Vagina (tissue), 2 donors: ENCODE measurements around the gene MXD4. TPM values are rescaled to one million over a fixed set of nuclear protein-coding genes. Genes with fewer than 3 reads are reported as not detected.
A peak's percentile ranks its signal among the peaks of the same experiment; 100 is the strongest.

Experiments
- DNase-seq, 2 donors: peaks; one replicate each; pipeline ENCODE4 v3.0.0-alpha.2; 2017; ENCODE audit errors: extremely low spot score in 2 of 2
- H3K27ac ChIP-seq: fragments of 200-600 bp; sonication (generic); one replicate; pipeline ENCODE4 v1.5.1; 2019
- H3K27me3 ChIP-seq: fragments of 200-600 bp; sonication (generic); one replicate; pipeline ENCODE4 v1.5.1; 2019
- H3K36me3 ChIP-seq, 2 donors: fragments of 200-600 bp; sonication (generic); one replicate each; pipeline ENCODE4 v1.5.1; 2017 to 2019
- H3K4me1 ChIP-seq: fragments of 200-600 bp; sonication (generic); one replicate; pipeline ENCODE4 v1.5.1; 2019
- H3K4me3 ChIP-seq, 2 donors: fragments of 200-600 bp; sonication (generic); 1 replicate in 1 of 2; 2 replicates in 1 of 2; pipeline ENCODE4 v1.5.1; 2016 to 2019
- H3K9me3 ChIP-seq: fragments of 200-600 bp; sonication (generic); one replicate; pipeline ENCODE4 v1.5.1; 2019
- POLR2A ChIP-seq, 2 donors: fragments of 450-650 bp; IDR thresholded peaks; one replicate each; pipeline ENCODE4 v1.6.1; 2017; ENCODE audit warnings: antibody characterized with exemption in 2 of 2, mild to moderate bottlenecking in 2 of 2, moderate library complexity in 2 of 2
- POLR2AphosphoS5 ChIP-seq, 2 donors: sonication (generic); formaldehyde crosslinking; IDR thresholded peaks; one replicate each; pipeline ENCODE4 v1.9.0; 2017; ENCODE audit warnings: antibody characterized with exemption in 2 of 2, mild to moderate bottlenecking in 2 of 2, low read depth in 1 of 2; ENCODE audit not compliant: insufficient read depth in 1 of 2
- intact Hi-C: fragments of 100-400 bp; cut with DNase I; formaldehyde crosslinking; loops from one replicate; pipeline ENCODE4 v1.15.1; 2023
- total RNA-seq: library from RNA; depleted of rRNA; stranded (reverse); fragments of >200 nt; gene quantifications from one replicate; pipeline ENCODE4 v1.2.3, GENCODE V29; 2016
- TF ChIP-seq, protein P1 (sequence below), 3 experiments: fragments of 450-650 bp in 2 of 3; fragments of 200-600 bp in 1 of 3; sonication (generic) in 1 of 3; IDR thresholded peaks; one replicate each; pipeline ENCODE4 v1.5.1; 2017 to 2019; ENCODE audit warnings: antibody characterized with exemption in 3 of 3, mild to moderate bottlenecking in 2 of 3, moderate library complexity in 2 of 3

Gene MXD4
- total RNA-seq, 1 donor from 2014 or later: 27.5 TPM

- Histone ChIP-seq H3K4me1 (peaks cover 34% of the 10 kb centered on the region), H3K9me3 (no peaks in the 10 kb centered on the region), H3K4me3 (no peak overlapping the region), H3K27me3 (no peaks in the 10 kb centered on the region), H3K27ac (peak overlapping the region; percentile 37), H3K36me3 (peaks cover 0 to 18% of the 10 kb centered on the region in 2 donors)
- intact Hi-C loops: no loop called here
- peak in 1 of 2 donors; percentile 96 for DNase-seq
- TF ChIP-seq POLR2AphosphoS5 (IDR thresholded peaks at IDR 0.05; ENCODE audit: insufficient read depth in 1 of 2, low read depth in 1 of 2) (no peak), POLR2A (IDR thresholded peaks at IDR 0.05) (no peak)
- TF ChIP-seq, protein P1, sequence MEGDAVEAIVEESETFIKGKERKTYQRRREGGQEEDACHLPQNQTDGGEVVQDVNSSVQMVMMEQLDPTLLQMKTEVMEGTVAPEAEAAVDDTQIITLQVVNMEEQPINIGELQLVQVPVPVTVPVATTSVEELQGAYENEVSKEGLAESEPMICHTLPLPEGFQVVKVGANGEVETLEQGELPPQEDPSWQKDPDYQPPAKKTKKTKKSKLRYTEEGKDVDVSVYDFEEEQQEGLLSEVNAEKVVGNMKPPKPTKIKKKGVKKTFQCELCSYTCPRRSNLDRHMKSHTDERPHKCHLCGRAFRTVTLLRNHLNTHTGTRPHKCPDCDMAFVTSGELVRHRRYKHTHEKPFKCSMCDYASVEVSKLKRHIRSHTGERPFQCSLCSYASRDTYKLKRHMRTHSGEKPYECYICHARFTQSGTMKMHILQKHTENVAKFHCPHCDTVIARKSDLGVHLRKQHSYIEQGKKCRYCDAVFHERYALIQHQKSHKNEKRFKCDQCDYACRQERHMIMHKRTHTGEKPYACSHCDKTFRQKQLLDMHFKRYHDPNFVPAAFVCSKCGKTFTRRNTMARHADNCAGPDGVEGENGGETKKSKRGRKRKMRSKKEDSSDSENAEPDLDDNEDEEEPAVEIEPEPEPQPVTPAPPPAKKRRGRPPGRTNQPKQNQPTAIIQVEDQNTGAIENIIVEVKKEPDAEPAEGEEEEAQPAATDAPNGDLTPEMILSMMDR (IDR thresholded peaks at IDR 0.05): no peak
These were observed 16.7 kb downstream of the MXD4 start for GRCh38 chr4:2245057-2245786.

DNA sequence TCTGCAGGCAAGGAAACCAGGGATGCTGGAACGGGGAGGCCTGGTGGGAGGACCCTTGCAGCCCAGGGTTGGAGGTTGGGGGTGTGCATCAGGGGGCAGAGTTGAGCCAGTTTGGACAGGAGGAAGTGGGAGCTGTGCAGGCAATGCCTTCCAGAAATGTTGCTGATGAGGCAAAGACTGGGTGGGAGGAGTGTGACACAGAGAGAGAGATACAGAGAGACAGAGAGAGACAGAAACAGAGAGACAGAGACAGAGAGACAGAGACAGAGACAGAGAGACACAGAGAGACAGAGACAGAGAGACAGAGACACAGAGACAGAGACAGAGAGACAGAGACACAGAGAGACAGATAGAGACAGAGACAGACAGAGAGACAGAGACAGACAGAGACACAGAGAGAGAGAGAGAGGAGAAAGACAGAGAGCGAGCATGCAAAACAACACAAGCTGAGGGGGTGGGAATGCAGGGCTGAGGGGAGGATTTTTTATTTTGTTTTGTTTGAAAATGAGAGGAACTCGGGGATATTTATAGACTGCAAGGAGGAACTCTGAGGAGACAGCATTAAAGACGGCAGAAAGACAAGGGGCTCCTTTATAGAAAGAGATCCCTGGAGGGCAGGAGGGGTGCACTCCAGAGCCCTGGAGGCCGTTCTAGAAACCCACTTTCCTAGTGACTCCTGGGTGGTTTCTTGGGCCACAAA lies 18.1 kb downstream of the MXD4 start:
- peaks cover 47% of the 10 kb centered on the region for H3K4me1 ChIP-seq
- intact Hi-C loops: loop anchor here (5.0 kb wide), 1 partner anchor 173 kb away; the partner anchor contains the start of genes CFAP99 and ZFYVE28
- no peak for TF ChIP-seq POLR2A (IDR thresholded peaks at IDR 0.05)
- TF ChIP-seq, protein P1 (IDR thresholded peaks at IDR 0.05): no peak
- no peak for TF ChIP-seq POLR2AphosphoS5 (IDR thresholded peaks at IDR 0.05; ENCODE audit: insufficient read depth in 1 of 2, low read depth in 1 of 2)

DNA sequence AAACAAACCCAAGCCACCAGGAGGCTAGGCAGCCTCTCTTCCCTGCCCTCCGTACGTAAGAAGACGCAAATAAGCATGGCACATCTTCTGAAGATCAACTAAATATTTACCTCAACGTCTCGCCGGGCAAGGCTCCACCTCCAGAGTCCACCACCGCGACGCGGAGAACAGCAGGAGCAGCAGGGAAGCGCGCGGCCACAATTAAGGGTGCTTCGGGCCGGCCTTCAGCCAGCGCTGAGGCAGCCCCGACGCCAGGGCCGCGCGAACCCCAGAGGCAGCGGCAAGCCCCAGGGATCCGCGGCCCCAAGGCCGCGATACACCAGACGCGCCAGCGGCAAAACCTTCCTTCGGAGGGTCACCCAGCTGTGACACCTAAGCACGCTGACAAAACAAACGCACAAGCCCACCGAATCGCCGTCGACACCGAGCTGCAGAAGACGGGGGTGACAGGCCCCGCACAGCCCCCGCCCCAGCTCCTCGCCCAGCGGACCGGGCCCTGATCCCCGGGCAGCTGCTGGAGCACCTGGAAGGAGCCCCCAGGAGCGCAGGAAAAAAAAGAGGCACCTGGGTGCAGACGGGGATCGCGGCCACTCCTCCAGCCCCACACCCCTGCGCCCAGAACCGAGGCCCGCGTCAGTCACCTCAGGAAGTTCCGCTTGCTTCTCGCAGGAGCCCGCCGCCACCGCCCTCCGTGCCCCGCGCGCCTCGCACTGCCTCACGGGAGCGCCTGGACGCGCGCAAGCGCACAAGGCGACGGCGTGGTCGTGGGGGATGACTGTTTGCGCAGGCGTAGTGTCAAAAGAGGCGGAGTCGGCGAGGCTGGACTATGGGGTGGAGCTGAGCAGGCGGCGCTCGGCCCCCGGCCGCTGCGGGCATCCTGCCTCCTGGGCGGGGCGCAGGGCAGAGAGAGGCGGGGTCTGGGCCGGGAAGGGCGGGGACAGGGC lies 20.2 kb downstream of the MXD4 start, which contains the start of the genes HAUS3 and POLN:
Gene HAUS3 (minus strand): TSS at position 712 of the 944 bp plus-strand sequence. CDS start 1,175 bp downstream, outside the sequence.
Gene POLN (minus strand): TSS at position 712 of the 944 bp plus-strand sequence. CDS start 12,890 bp downstream, outside the sequence.
- peak; percentile 95 to 99 for DNase-seq
- H3K27me3 ChIP-seq: no peaks in the 10 kb centered on the region
- H3K27ac ChIP-seq: peak within 1 kb of the TSS; percentile 69
- H3K9me3 ChIP-seq: no peaks in the 10 kb centered on the region
- H3K4me1 ChIP-seq: peaks cover 68% of the 10 kb centered on the region
- peak within 1 kb of the TSS; percentile 84 to 90 for H3K4me3 ChIP-seq
- intact Hi-C loops: loop anchor here (5.0 kb wide), 1 partner anchor 176 kb away; the partner anchor contains the start of genes CFAP99 and ZFYVE28
- TF ChIP-seq POLR2A (IDR thresholded peaks at IDR 0.05): peak in 1 of 2 donors; percentile 82
- TF ChIP-seq, protein P1 (IDR thresholded peaks at IDR 0.05): no peak
- peak; percentile 97 for TF ChIP-seq POLR2AphosphoS5 (IDR thresholded peaks at IDR 0.05; ENCODE audit: insufficient read depth in 1 of 2, low read depth in 1 of 2)
- H3K36me3 ChIP-seq: peaks cover 0 to 5% of the 10 kb centered on the region in 2 donors

More for the DNA sequence above, 18.1 kb downstream of the MXD4 start:
- Histone ChIP-seq H3K27ac (peak overlapping the region; percentile 62), H3K36me3 (peaks cover 0 to 6% of the 10 kb centered on the region in 2 donors), H3K4me3 (no peak overlapping the region), H3K27me3 (no peaks in the 10 kb centered on the region), H3K9me3 (no peaks in the 10 kb centered on the region)
- DNase-seq: peak in 1 of 2 donors; percentile 85

DNA sequence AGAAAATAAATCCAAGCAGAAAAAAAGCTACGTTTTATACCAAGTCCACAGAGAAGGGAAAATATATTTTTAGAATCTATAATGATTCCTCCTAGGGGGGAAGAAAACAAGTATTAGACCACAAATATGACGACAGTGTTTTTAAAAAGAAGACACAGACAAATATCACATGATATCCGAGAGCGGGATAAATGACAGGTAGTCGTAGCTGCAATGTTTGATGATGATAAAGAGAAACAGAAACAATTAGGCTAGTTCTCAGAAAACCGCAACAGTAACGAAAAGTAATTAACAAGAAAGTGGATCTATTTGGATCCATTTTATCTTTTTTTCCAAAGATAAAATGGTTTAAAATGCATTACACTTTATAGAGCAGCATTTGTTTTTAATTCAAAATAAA lies 20.9 kb downstream of the MXD4 start:
- no peak for TF ChIP-seq POLR2AphosphoS5 (IDR thresholded peaks at IDR 0.05; ENCODE audit: insufficient read depth in 1 of 2, low read depth in 1 of 2)
- no peak for TF ChIP-seq POLR2A (IDR thresholded peaks at IDR 0.05)
- TF ChIP-seq, protein P1 (IDR thresholded peaks at IDR 0.05): no peak
- DNase-seq: no peak
- Histone ChIP-seq H3K4me3 (peak overlapping the region; percentile 84 to 90), H3K9me3 (no peaks in the 10 kb centered on the region), H3K27ac (no peak overlapping the region), H3K4me1 (peaks cover 68% of the 10 kb centered on the region), H3K36me3 (peaks cover 0 to 7% of the 10 kb centered on the region in 2 donors), H3K27me3 (no peaks in the 10 kb centered on the region)
- intact Hi-C loops: loop anchor here (5.0 kb wide), 1 partner anchor 176 kb away; the partner anchor contains the start of genes CFAP99 and ZFYVE28
